ENCODE results near the gene SP100.

- TF ChIP-seq CTCF (conservative IDR thresholded peaks at IDR 0.05 in 1 of 2, IDR thresholded peaks at IDR 0.05 in 1 of 2; ENCODE audit: low read depth in 1 of 2, low read length in 2 of 2) (no peak), EZH2 (IDR thresholded peaks at IDR 0.05; ENCODE audit: low read length, missing control alignments) (no peak)
Measured at GRCh38 chr2:230589497-230590015, 173.6 kb downstream of the SP100 start.
